ENCODE data around the gene MED8.

The MED8 gene

GRCh38 chr1:43351421-43352350 is 37.9 kb downstream of the MED8 start:
- Mint-ChIP-seq H3K27ac (no peak overlapping the region), H3K4me1 (peaks cover 4% of the 10 kb centered on the region), H3K4me3 (no peak overlapping the region), H3K9me3 (no peaks in the 10 kb centered on the region), H3K27me3 (no peaks in the 10 kb centered on the region), H3K36me3 (ENCODE audit: low read depth) (peaks cover 2% of the 10 kb centered on the region)
- DNase-seq (no peak), ATAC-seq (no peak)

- Mint-ChIP-seq H3K36me3 (ENCODE audit: low read depth) (peaks cover 1% of the 10 kb centered on the region), H3K9me3 (no peaks in the 10 kb centered on the region), H3K27ac (no peak overlapping the region), H3K27me3 (no peaks in the 10 kb centered on the region), H3K4me3 (no peak overlapping the region), H3K4me1 (peaks cover 4% of the 10 kb centered on the region)
- DNase-seq (no peak), ATAC-seq (no peak)
Observed at GRCh38 chr1:43350976-43351375, 38.6 kb downstream of the MED8 start.

GRCh38 chr1:43349594-43350306 is 39.9 kb downstream of the MED8 start:
- peak overlapping the region; percentile 53 for H3K4me3 Mint-ChIP-seq

GRCh38 chr1:43348809-43349593 is 40.6 kb downstream of the MED8 start:
- H3K4me1 Mint-ChIP-seq, result peaks cover 18% of the 10 kb centered on the region
- peak; percentile 60 for ATAC-seq
- H3K36me3 Mint-ChIP-seq (ENCODE audit: low read depth), result no peaks in the 10 kb centered on the region
- H3K9me3 Mint-ChIP-seq, result no peaks in the 10 kb centered on the region
- peak overlapping the region; percentile 57 for H3K27ac Mint-ChIP-seq
- DNase-seq, result peak; percentile 48
- H3K27me3 Mint-ChIP-seq, result no peaks in the 10 kb centered on the region
- peak overlapping the region; percentile 53 for H3K4me3 Mint-ChIP-seq

More at GRCh38 chr1:43349594-43350306, 39.9 kb downstream of the MED8 start:
- ATAC-seq, result no peak
- H3K9me3 Mint-ChIP-seq, result no peaks in the 10 kb centered on the region
- no peak for DNase-seq
- H3K27me3 Mint-ChIP-seq, result no peaks in the 10 kb centered on the region
- H3K36me3 Mint-ChIP-seq (ENCODE audit: low read depth), result no peaks in the 10 kb centered on the region
- peaks cover 12% of the 10 kb centered on the region for H3K4me1 Mint-ChIP-seq
- peak overlapping the region; percentile 57 for H3K27ac Mint-ChIP-seq

- no peaks in the 10 kb centered on the region for H3K36me3 Mint-ChIP-seq (ENCODE audit: low read depth)
- peaks cover 21% of the 10 kb centered on the region for H3K4me1 Mint-ChIP-seq
- DNase-seq, result no peak
- no peak overlapping the region for H3K4me3 Mint-ChIP-seq
- no peak overlapping the region for H3K27ac Mint-ChIP-seq
- no peak for ATAC-seq
- H3K9me3 Mint-ChIP-seq, result no peaks in the 10 kb centered on the region
- no peaks in the 10 kb centered on the region for H3K27me3 Mint-ChIP-seq
Observed at GRCh38 chr1:43348343-43348808, 41.2 kb downstream of the MED8 start.

GRCh38 chr1:43346636-43347035 is 43.0 kb downstream of the MED8 start:
- Mint-ChIP-seq H3K27me3 (no peaks in the 10 kb centered on the region), H3K27ac (no peak overlapping the region), H3K4me1 (peaks cover 21% of the 10 kb centered on the region), H3K4me3 (no peak overlapping the region), H3K9me3 (no peaks in the 10 kb centered on the region), H3K36me3 (ENCODE audit: low read depth) (no peaks in the 10 kb centered on the region)
- ATAC-seq, result no peak
- DNase-seq, result no peak

GRCh38 chr1:43345120-43345519 is 44.5 kb downstream of the MED8 start:
- Mint-ChIP-seq H3K27me3 (no peaks in the 10 kb centered on the region), H3K27ac (peak overlapping the region; percentile 30), H3K9me3 (no peaks in the 10 kb centered on the region), H3K36me3 (ENCODE audit: low read depth) (no peaks in the 10 kb centered on the region), H3K4me1 (peaks cover 21% of the 10 kb centered on the region), H3K4me3 (no peak overlapping the region)
- ATAC-seq (peak; percentile 61), DNase-seq (no peak)

GRCh38 chr1:43344267-43344850 is 45.2 kb downstream of the MED8 start:
- Mint-ChIP-seq H3K36me3 (ENCODE audit: low read depth) (no peaks in the 10 kb centered on the region), H3K4me1 (peaks cover 16% of the 10 kb centered on the region), H3K4me3 (no peak overlapping the region), H3K27ac (no peak overlapping the region), H3K27me3 (no peaks in the 10 kb centered on the region), H3K9me3 (no peaks in the 10 kb centered on the region)
- DNase-seq, result no peak
- no peak for ATAC-seq

- no peak for DNase-seq
- ATAC-seq, result no peak
- no peaks in the 10 kb centered on the region for H3K36me3 Mint-ChIP-seq (ENCODE audit: low read depth)
- H3K4me1 Mint-ChIP-seq, result peaks cover 14% of the 10 kb centered on the region
- no peak overlapping the region for H3K27ac Mint-ChIP-seq
- no peak overlapping the region for H3K4me3 Mint-ChIP-seq
- no peaks in the 10 kb centered on the region for H3K27me3 Mint-ChIP-seq
- no peaks in the 10 kb centered on the region for H3K9me3 Mint-ChIP-seq
Observed at GRCh38 chr1:43340559-43340958, 49.0 kb downstream of the MED8 start.

- Mint-ChIP-seq H3K27me3 (no peaks in the 10 kb centered on the region), H3K9me3 (no peaks in the 10 kb centered on the region), H3K4me3 (no peak overlapping the region), H3K27ac (no peak overlapping the region), H3K4me1 (peaks cover 9% of the 10 kb centered on the region), H3K36me3 (ENCODE audit: low read depth) (no peaks in the 10 kb centered on the region)
- no peak for ATAC-seq
- DNase-seq, result no peak
Observed at GRCh38 chr1:43339584-43340232, 49.9 kb downstream of the MED8 start.

GRCh38 chr1:43338001-43338400 is 51.6 kb downstream of the MED8 start:
- ATAC-seq, result no peak
- Mint-ChIP-seq H3K4me1 (no peaks in the 10 kb centered on the region), H3K4me3 (no peak overlapping the region), H3K27me3 (no peaks in the 10 kb centered on the region), H3K36me3 (ENCODE audit: low read depth) (no peaks in the 10 kb centered on the region), H3K9me3 (no peaks in the 10 kb centered on the region), H3K27ac (no peak overlapping the region)
- no peak for DNase-seq

- DNase-seq (no peak), ATAC-seq (no peak)
- Mint-ChIP-seq H3K27ac (no peak within 1 kb of the TSS), H3K4me1 (no peaks in the 10 kb centered on the region), H3K36me3 (ENCODE audit: low read depth) (no peaks in the 10 kb centered on the region), H3K9me3 (no peaks in the 10 kb centered on the region), H3K27me3 (no peaks in the 10 kb centered on the region), H3K4me3 (no peak within 1 kb of the TSS)
Observed at GRCh38 chr1:43337588-43337987, 52.0 kb downstream of the MED8 start, which contains the start of gene MPL. MPL (plus strand) TSS chr1:43337818; CDS start chr1:43337849, 31 bp downstream.

GRCh38 chr1:43334453-43335205 is 55.0 kb downstream of the MED8 start:
- Mint-ChIP-seq H3K9me3 (no peaks in the 10 kb centered on the region), H3K27ac (no peak overlapping the region), H3K36me3 (ENCODE audit: low read depth) (no peaks in the 10 kb centered on the region), H3K4me1 (peaks cover 12% of the 10 kb centered on the region), H3K4me3 (no peak overlapping the region), H3K27me3 (no peaks in the 10 kb centered on the region)
- ATAC-seq (no peak), DNase-seq (no peak)

Data from activated naive CD8-positive, alpha-beta T cell treated with anti-CD3 and anti-CD28 coated beads, Interleukin-2, amount 50 U/mL, for 24 hours (primary cell).